Measurements from ENCODE around the gene MLF2. TPM values are rescaled to one million over a fixed set of nuclear protein-coding genes. Genes with fewer than 3 reads are reported as not detected.
A peak's percentile ranks its signal among the peaks of the same experiment; 100 is the strongest.

Gene MLF2
- total RNA-seq, 1 experiment from 2014 or later, result 244 TPM

DNA sequence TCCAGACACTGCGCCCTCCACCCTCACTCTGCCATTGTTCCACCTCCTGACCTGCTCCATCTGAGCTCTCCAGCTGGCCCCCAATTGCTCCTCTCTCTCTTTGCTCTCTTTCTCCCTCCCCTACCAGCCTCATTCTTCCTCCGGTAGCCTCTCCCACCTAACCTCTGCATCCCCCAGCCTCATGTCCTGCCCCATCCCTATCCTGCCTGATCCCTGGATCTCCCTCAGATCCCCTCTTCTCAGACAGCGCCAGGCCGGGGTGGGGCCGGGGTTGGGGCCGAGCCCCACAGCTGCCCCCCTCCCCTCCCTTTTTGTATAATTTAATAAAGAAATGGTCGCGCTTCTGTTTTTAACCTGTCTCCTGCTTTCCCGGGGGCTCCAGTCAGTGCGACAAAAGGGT lies 17.7 kb upstream of the MLF2 start:
- H3K23me2 ChIP-seq (ENCODE audit: insufficient read length, low read depth, low read length, poor library complexity, severe bottlenecking), result peaks cover 25% of the 10 kb centered on the region

More for the DNA sequence above, 17.7 kb upstream of the MLF2 start:
- H3K79me2 ChIP-seq (ENCODE audit: insufficient read depth, low read length), result peaks cover 11% of the 10 kb centered on the region; the same call in 1 of the 2 replicates
- no peaks in the 10 kb centered on the region for H3K9me3 ChIP-seq (ENCODE audit: control insufficient read depth, low read depth, low read length)
- DNase-seq, result no peak
- H2BK15ac ChIP-seq (ENCODE audit: low read depth, low read length), result no peak overlapping the region
- H2BK120ac ChIP-seq (ENCODE audit: low read depth, low read length, poor library complexity, severe bottlenecking), result no peak overlapping the region
- no peaks in the 10 kb centered on the region for H3K79me1 ChIP-seq (ENCODE audit: insufficient read depth, low read depth, low read length, poor library complexity, severe bottlenecking)
- Mint-ChIP-seq H3K27me3 (ENCODE audit: low read depth) (peaks cover 27% of the 10 kb centered on the region), H3K36me3 (ENCODE audit: insufficient read depth in 1 of 3, low read depth in 3 of 3) (peaks cover 27 to 44% (median 39%) of the 10 kb centered on the region in 3 experiments; a peak in 6 of 7 replicates), H3K4me3 (peak overlapping the region in 1 of 2 experiments; percentile 64; a peak in 2 of 5 replicates), H3K9me3 (peaks cover 0 to 3% of the 10 kb centered on the region in 2 experiments; a peak in 2 of 5 replicates), H3K4me1 (peaks cover 43 to 68% of the 10 kb centered on the region in 2 experiments), H3K27ac (peak overlapping the region in 2 of 3 experiments; percentile 67 to 87; a peak in 3 of 7 replicates)
- no peak overlapping the region for H3K23ac ChIP-seq (ENCODE audit: insufficient read length, low read depth, low read length)
- no CpG with 5 or more reads among the region's 10 CpGs for WGBS (ENCODE audit: extremely low coverage, insufficient read length, low lambda C conversion rate)
- peaks cover 3% of the 10 kb centered on the region; the same call in 1 of the 2 replicates for H3K27me3 ChIP-seq (ENCODE audit: insufficient read depth, low read length)
- H2BK12ac ChIP-seq (ENCODE audit: insufficient read length, low read depth, low read length), result no peak overlapping the region
- H3K14ac ChIP-seq (ENCODE audit: insufficient read depth, low read length), result no peak overlapping the region
- no peak overlapping the region for H4K5ac ChIP-seq (ENCODE audit: insufficient read length, low read depth, low read length)
- H3K27ac ChIP-seq (ENCODE audit: insufficient read length, low read depth, low read length), result no peak overlapping the region
- H4K8ac ChIP-seq (replicated peaks; ENCODE audit: insufficient read length, low read depth, low read length), result no peak overlapping the region
- no peaks in the 10 kb centered on the region for H4K20me1 ChIP-seq (ENCODE audit: control insufficient read depth, insufficient read depth, insufficient read length)
- H2BK5ac ChIP-seq (ENCODE audit: insufficient read length, low read length), result no peak overlapping the region
- no peak overlapping the region for H2AK5ac ChIP-seq (ENCODE audit: insufficient read length, low read length)
- no peak overlapping the region for H3K18ac ChIP-seq (ENCODE audit: insufficient read length, low read depth, low read length)
- H3K4me2 ChIP-seq (ENCODE audit: insufficient read depth, insufficient read length, low read length), result no peak overlapping the region
- no peak overlapping the region for H4K91ac ChIP-seq (ENCODE audit: insufficient read length, low read depth, low read length)
- H2BK20ac ChIP-seq (ENCODE audit: low read depth, low read length, poor library complexity, severe bottlenecking), result no peak overlapping the region
- no peak overlapping the region for H3K56ac ChIP-seq (ENCODE audit: insufficient read length, low read depth, low read length)
- H3T11ph ChIP-seq (ENCODE audit: low read length), result no peak overlapping the region
- H3K9ac ChIP-seq (ENCODE audit: extremely low read depth, insufficient read length, low read length), result no peak overlapping the region
- TF ChIP-seq, protein P1, sequence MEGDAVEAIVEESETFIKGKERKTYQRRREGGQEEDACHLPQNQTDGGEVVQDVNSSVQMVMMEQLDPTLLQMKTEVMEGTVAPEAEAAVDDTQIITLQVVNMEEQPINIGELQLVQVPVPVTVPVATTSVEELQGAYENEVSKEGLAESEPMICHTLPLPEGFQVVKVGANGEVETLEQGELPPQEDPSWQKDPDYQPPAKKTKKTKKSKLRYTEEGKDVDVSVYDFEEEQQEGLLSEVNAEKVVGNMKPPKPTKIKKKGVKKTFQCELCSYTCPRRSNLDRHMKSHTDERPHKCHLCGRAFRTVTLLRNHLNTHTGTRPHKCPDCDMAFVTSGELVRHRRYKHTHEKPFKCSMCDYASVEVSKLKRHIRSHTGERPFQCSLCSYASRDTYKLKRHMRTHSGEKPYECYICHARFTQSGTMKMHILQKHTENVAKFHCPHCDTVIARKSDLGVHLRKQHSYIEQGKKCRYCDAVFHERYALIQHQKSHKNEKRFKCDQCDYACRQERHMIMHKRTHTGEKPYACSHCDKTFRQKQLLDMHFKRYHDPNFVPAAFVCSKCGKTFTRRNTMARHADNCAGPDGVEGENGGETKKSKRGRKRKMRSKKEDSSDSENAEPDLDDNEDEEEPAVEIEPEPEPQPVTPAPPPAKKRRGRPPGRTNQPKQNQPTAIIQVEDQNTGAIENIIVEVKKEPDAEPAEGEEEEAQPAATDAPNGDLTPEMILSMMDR (conservative IDR thresholded peaks at IDR 0.05), result no peak
- H3K4ac ChIP-seq (ENCODE audit: low read depth, low read length), result no peak overlapping the region
- H3K4me1 ChIP-seq (ENCODE audit: insufficient read depth, low read length), result peaks cover 7% of the 10 kb centered on the region; the same call in 1 of the 2 replicates
- no peak overlapping the region for H2AFZ ChIP-seq (ENCODE audit: low read length)

Data from H9 (cell line).